Fibroblast of lung (primary cell): ENCODE measurements around the gene OR4E1. TPM values are rescaled to one million over a fixed set of nuclear protein-coding genes. Genes with fewer than 3 reads are reported as not detected.

Experiments used
- DNase-seq, 2 donors: peaks; one replicate each; pipeline versions ENCODE4 v3.0.0 to v3.0.0-alpha.2; 2010; ENCODE audit warnings: low read depth in 2 of 2
- H2AFZ ChIP-seq: 2 replicates; pipeline ENCODE4 v1.5.1; 2012; ENCODE audit warnings: low read length, control low read depth, inconsistent platforms
- H3K27ac ChIP-seq: 2 replicates; pipeline ENCODE4 v1.5.1; 2011; ENCODE audit warnings: low read length, control low read depth; ENCODE audit not compliant: insufficient read depth
- H3K27me3 ChIP-seq: 2 replicates; pipeline ENCODE4 v1.5.1; 2011; ENCODE audit warnings: mild to moderate bottlenecking, low read length; ENCODE audit not compliant: control insufficient read depth, insufficient read depth
- H3K36me3 ChIP-seq: 2 replicates; pipeline ENCODE4 v1.5.1; 2011; ENCODE audit warnings: low read length; ENCODE audit not compliant: control insufficient read depth, insufficient read depth
- H3K4me1 ChIP-seq: 2 replicates; pipeline ENCODE4 v1.5.1; 2011; ENCODE audit warnings: low read length; ENCODE audit not compliant: control insufficient read depth, insufficient read depth; ENCODE audit errors: extremely low read depth
- H3K4me2 ChIP-seq: 2 replicates; pipeline ENCODE4 v1.5.1; 2011; ENCODE audit warnings: low read length, control low read depth; ENCODE audit not compliant: insufficient read depth; ENCODE audit errors: extremely low read depth
- H3K4me3 ChIP-seq, 4 experiments: fragments of 200-600 bp in 1 of 4; sonication (generic) in 1 of 4; replicated peaks in 1 of 4; 2 replicates each; pipeline ENCODE4 v1.5.1; 2011 to 2016; ENCODE audit warnings: low read length in 4 of 4, low read depth in 3 of 4, mild to moderate bottlenecking in 3 of 4, control low read depth in 2 of 4, inconsistent platforms in 1 of 4, mixed read lengths in 1 of 4; ENCODE audit not compliant: insufficient read depth in 1 of 4; ENCODE audit errors: control extremely low read depth in 1 of 4
- H3K79me2 ChIP-seq: 2 replicates; pipeline ENCODE4 v1.5.1; 2012; ENCODE audit warnings: mild to moderate bottlenecking, low read length, inconsistent platforms; ENCODE audit not compliant: control insufficient read depth, insufficient read depth
- H3K9ac ChIP-seq: 2 replicates; pipeline ENCODE4 v1.5.1; 2011; ENCODE audit warnings: mild to moderate bottlenecking, low read length, control low read depth; ENCODE audit not compliant: insufficient read depth
- H3K9me3 ChIP-seq: 2 replicates; pipeline ENCODE4 v1.5.1; 2012; ENCODE audit warnings: low read depth, low read length; ENCODE audit not compliant: control insufficient read depth, insufficient read depth
- H4K20me1 ChIP-seq: 2 replicates; pipeline ENCODE4 v1.5.1; 2011; ENCODE audit warnings: low read length; ENCODE audit not compliant: control insufficient read depth, insufficient read depth; ENCODE audit errors: extremely low read depth
- EZH2 ChIP-seq: IDR thresholded peaks from 2 replicates; pipeline ENCODE4 v1.5.1; 2012; ENCODE audit warnings: low read length, control low read depth, mild to moderate bottlenecking; ENCODE audit errors: missing control alignments
- polyA minus RNA-seq: library from RNA; depleted of rRNA, polyadenylated mRNA; stranded (reverse); fragments of >200 nt; gene quantifications from 2 replicates; pipeline ENCODE4 v1.2.3, GENCODE V29; 2011; ENCODE audit warnings: low replicate concordance
- polyA plus RNA-seq, 2 donors: library from polyadenylated mRNA; depleted of rRNA in 1 of 2; stranded (reverse) in 1 of 2; unstranded in 1 of 2; fragments of >200 nt; gene quantifications; 2 replicates each; pipeline ENCODE4 v1.2.1, GENCODE V29; 2011 to 2012; ENCODE audit warnings: missing spikeins in 1 of 2
- total RNA-seq: library from RNA; depleted of rRNA; stranded (reverse); fragments of >200 nt; gene quantifications from 2 replicates; pipeline ENCODE4 v1.2.1, GENCODE V29; 2014
- TF ChIP-seq, protein P1 (sequence below), 2 donors: IDR thresholded peaks in 1 of 2; conservative IDR thresholded peaks in 1 of 2; 1 replicate in 1 of 2; 2 replicates in 1 of 2; pipeline ENCODE4 v1.5.1; 2011 to 2012; ENCODE audit warnings: low read length in 2 of 2, control low read depth in 1 of 2, inconsistent platforms in 1 of 2, low read depth in 1 of 2, mild to moderate bottlenecking in 1 of 2

The OR4E1 gene, protein sequence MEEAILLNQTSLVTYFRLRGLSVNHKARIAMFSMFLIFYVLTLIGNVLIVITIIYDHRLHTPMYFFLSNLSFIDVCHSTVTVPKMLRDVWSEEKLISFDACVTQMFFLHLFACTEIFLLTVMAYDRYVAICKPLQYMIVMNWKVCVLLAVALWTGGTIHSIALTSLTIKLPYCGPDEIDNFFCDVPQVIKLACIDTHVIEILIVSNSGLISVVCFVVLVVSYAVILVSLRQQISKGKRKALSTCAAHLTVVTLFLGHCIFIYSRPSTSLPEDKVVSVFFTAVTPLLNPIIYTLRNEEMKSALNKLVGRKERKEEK
- total RNA-seq (not detected in 2 replicates), polyA plus RNA-seq (not detected in 2 replicates), polyA minus RNA-seq (not detected in 2 replicates)
- polyA plus RNA-seq (2012), result not detected in 2 replicates

DNA sequence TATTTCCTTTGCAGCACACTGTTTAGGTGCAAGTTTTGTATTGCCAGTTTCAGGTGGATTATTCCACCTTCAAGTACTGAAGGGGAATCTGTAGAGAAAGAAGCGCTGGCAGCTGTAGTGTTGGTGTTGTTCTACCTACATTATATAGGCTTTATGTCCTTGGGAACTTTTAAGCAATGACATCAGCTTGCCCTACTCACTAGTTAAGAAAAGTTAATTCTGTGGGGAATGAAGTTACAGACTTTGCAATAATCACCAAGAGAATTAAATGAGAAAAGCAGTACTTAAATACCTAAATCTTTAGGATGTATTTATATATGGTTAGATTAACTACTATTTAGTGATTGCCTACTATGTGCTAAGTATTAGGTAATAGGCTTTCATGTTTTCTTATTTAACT is at the start of gene OR4E1:
Gene OR4E1 (minus strand): TSS at position 101 of the 400 bp plus-strand sequence. CDS start 2,883 bp downstream, outside the sequence.
- H3K4me1 ChIP-seq, result no peaks in the 10 kb centered on the region
- DNase-seq, result no peak
- H3K4me2 ChIP-seq, result no peak within 1 kb of the TSS
- no peaks in the 10 kb centered on the region for H4K20me1 ChIP-seq
- H2AFZ ChIP-seq, result no peak within 1 kb of the TSS
- TF ChIP-seq EZH2, result no peak
- TF ChIP-seq, protein P1, sequence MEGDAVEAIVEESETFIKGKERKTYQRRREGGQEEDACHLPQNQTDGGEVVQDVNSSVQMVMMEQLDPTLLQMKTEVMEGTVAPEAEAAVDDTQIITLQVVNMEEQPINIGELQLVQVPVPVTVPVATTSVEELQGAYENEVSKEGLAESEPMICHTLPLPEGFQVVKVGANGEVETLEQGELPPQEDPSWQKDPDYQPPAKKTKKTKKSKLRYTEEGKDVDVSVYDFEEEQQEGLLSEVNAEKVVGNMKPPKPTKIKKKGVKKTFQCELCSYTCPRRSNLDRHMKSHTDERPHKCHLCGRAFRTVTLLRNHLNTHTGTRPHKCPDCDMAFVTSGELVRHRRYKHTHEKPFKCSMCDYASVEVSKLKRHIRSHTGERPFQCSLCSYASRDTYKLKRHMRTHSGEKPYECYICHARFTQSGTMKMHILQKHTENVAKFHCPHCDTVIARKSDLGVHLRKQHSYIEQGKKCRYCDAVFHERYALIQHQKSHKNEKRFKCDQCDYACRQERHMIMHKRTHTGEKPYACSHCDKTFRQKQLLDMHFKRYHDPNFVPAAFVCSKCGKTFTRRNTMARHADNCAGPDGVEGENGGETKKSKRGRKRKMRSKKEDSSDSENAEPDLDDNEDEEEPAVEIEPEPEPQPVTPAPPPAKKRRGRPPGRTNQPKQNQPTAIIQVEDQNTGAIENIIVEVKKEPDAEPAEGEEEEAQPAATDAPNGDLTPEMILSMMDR (conservative IDR thresholded peaks at IDR 0.05 in 1 of 2, IDR thresholded peaks at IDR 0.05 in 1 of 2; ENCODE audit: low read depth in 1 of 2, low read length in 2 of 2), result no peak
- no peaks in the 10 kb centered on the region for H3K27me3 ChIP-seq
- no peak within 1 kb of the TSS for H3K9ac ChIP-seq
- no peaks in the 10 kb centered on the region for H3K79me2 ChIP-seq
- H3K27ac ChIP-seq, result no peak within 1 kb of the TSS
- H3K9me3 ChIP-seq, result no peaks in the 10 kb centered on the region
- H3K4me3 ChIP-seq, result no peak within 1 kb of the TSS
- no peaks in the 10 kb centered on the region for H3K36me3 ChIP-seq

DNA sequence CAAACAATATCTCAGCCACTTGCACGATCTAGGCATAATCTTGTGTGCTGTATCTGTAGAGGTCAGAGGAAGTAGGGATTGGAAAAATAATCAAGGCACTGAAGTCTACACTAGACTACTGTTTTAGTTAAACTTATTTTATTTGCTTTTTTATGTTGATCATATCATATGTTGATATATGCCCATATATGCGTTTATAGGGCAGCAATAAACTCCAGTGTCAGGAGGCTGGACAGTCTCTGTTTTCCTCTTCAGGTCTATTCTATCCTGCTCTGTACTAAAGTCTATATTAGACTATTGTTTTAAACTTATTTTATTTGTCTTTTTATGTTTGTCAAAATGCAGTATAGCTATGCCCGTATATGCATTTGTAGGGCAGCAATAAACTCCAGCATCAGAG is 47.9 kb upstream of the OR4E1 start:
- H3K9ac ChIP-seq, result no peak overlapping the region
- H3K4me1 ChIP-seq, result no peaks in the 10 kb centered on the region
- H3K4me2 ChIP-seq, result no peak overlapping the region
- no peaks in the 10 kb centered on the region for H3K27me3 ChIP-seq
- H3K79me2 ChIP-seq, result no peaks in the 10 kb centered on the region
- H3K9me3 ChIP-seq, result no peaks in the 10 kb centered on the region
- H4K20me1 ChIP-seq, result no peaks in the 10 kb centered on the region
- H3K27ac ChIP-seq, result no peak overlapping the region
- TF ChIP-seq EZH2, result no peak
- TF ChIP-seq, protein P1 (conservative IDR thresholded peaks at IDR 0.05 in 1 of 2, IDR thresholded peaks at IDR 0.05 in 1 of 2; ENCODE audit: low read depth in 1 of 2, low read length in 2 of 2), result no peak
- no peak overlapping the region for H2AFZ ChIP-seq
- DNase-seq, result no peak
- no peak overlapping the region for H3K4me3 ChIP-seq
- no peaks in the 10 kb centered on the region for H3K36me3 ChIP-seq

- Histone ChIP-seq H3K4me2 (no peak overlapping the region), H3K9me3 (no peaks in the 10 kb centered on the region), H3K27ac (no peak overlapping the region), H3K4me1 (no peaks in the 10 kb centered on the region), H3K36me3 (no peaks in the 10 kb centered on the region), H3K9ac (no peak overlapping the region), H2AFZ (no peak overlapping the region), H3K27me3 (no peaks in the 10 kb centered on the region), H3K4me3 (no peak overlapping the region), H4K20me1 (no peaks in the 10 kb centered on the region), H3K79me2 (no peaks in the 10 kb centered on the region)
- TF ChIP-seq, protein P1 (conservative IDR thresholded peaks at IDR 0.05 in 1 of 2, IDR thresholded peaks at IDR 0.05 in 1 of 2; ENCODE audit: low read depth in 1 of 2, low read length in 2 of 2), result no peak
- TF ChIP-seq EZH2, result no peak
- no peak for DNase-seq
These were observed 46.2 kb upstream of the OR4E1 start for GRCh38 chr14:21719841-21720240.
